ENCODE measurements around the gene BHLHA15. TPM values are rescaled to one million over a fixed set of nuclear protein-coding genes. Genes with fewer than 3 reads are reported as not detected.

BHLHA15 gene
- total and polyA plus RNA-seq, 4 experiments from 2014 or later = not detected

DNA sequence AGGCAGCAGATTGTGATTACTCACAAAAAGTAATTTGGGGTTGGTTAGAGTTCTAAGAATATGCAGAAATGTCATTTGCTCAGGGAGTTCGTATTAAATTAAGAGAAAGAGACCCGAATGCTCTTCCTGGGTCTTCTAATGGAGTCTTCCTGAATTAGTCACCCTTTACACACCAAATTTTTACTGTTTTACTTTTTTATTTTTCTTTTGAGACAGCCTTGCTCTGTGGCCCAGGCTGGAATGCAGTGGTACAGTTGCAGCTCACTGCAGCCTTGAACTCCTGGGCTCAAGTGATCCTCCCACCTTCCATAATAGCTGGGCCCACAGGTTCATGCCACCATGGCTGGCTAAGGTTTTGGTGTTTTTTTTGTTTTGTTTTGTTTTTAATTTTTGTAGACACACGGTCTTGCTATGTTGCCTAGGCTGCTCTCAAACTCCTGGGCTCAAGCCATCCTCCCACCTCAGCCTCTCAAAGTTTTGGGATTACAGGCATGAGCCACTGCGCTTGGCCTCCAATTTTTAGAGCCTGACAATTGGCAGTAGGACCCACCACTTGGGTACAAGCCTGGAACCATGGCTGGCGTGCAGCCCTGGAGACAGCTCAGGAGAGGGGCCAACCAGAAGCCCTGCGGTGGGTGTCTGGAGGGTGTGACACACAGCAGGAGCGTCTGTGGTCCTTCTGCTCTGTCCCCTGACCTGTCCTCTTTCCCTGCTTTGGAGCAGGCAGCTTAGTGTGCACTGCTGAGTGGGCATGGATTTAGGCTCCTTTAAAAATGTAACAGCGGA is 16.4 kb upstream of the BHLHA15 start:
- intact Hi-C loops (cut with micrococcal nuclease) = no loop called here
- Histone ChIP-seq H3K9me3 (ENCODE audit: control insufficient read depth in 1 of 2, low read length in 2 of 2) (no peaks in the 10 kb centered on the region), H3K4me3 (ENCODE audit: low read length in 2 of 2) (no peak overlapping the region), H3K27me3 (ENCODE audit: insufficient read depth, low read length) (no peaks in the 10 kb centered on the region), H3K27ac (ENCODE audit: low read depth, low read length) (no peak overlapping the region), H3K4me1 (ENCODE audit: insufficient read depth, low read length) (no peaks in the 10 kb centered on the region), H3K36me3 (ENCODE audit: insufficient read depth, low read length) (peaks cover 31% of the 10 kb centered on the region)
- POLR2A ChIA-PET (ENCODE audit: partially characterized antibody) = no interaction called here
- Mint-ChIP-seq H3K9me3 (peaks cover 0 to 7% (median 1%) of the 10 kb centered on the region in 8 donors), H3K4me3 (no peak overlapping the region), H3K4me1 (peaks cover under 1 to 8% (median 1%) of the 10 kb centered on the region in 4 donors), H3K27ac (no peak overlapping the region), H3K27me3 (no peaks in the 10 kb centered on the region), H3K36me3 (peaks cover 57 to 60% of the 10 kb centered on the region in 2 donors)
- no peak for DNase-seq
- CTCF ChIA-PET (ENCODE audit: partially characterized antibody) = no interaction called here

DNA sequence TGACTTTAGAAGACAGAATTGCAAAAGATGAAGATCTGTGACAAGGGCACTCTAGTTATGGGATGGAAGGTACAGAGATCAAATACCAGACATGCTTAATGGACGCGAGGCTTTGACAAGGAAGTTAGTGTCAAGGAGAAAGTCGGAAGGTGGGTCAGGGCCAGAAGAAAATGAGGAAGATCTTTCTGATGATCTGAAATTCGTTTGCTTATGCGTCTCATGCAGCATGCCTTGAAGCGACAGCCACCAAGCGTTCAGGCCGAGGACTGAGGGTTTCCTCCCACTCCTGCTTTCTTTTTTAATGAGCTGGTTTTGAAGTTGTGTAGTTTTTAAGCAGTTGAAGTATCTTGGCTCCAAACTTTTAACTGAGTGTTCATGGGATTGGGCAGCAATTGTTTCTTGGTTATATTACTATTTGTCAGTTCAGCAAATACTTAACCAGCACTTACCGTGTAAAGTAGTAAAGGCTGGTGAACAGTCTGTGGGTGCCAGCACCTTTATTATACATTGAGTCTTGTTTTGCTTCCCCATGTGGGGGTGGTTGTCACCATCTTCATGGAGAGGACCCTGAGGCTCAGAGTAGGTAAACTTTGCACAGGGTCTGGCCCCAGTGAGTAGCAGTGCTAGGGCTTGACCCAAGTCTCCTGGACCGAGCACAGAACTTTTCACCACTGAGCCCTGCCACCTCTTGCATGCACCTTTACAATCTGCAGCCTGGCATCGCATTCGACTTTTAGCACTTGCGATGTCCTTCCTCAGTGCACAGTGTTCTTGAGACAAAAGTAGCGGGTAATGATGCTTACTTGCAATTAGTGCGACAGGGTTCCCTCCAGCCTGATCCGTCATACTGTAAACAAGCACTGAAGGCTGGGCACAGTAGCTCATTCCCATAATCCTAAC is 14.3 kb upstream of the BHLHA15 start:
- H3K36me3 Mint-ChIP-seq = peaks cover 53 to 54% of the 10 kb centered on the region in 2 donors
- H3K27me3 ChIP-seq (ENCODE audit: insufficient read depth, low read length) = no peaks in the 10 kb centered on the region
- H3K4me1 ChIP-seq (ENCODE audit: insufficient read depth, low read length) = peaks cover 19% of the 10 kb centered on the region
- DNase-seq = no peak
- H3K4me3 ChIP-seq (ENCODE audit: low read length in 2 of 2) = no peak overlapping the region
- intact Hi-C loops (cut with micrococcal nuclease) = no loop called here
- peak overlapping the region in 5 of 7 donors; percentile 51 to 79 (median 59) for H3K27ac Mint-ChIP-seq
- H3K4me1 Mint-ChIP-seq = peaks cover 16 to 23% (median 21%) of the 10 kb centered on the region in 4 donors
- H3K27ac ChIP-seq (ENCODE audit: low read depth, low read length) = no peak overlapping the region
- CTCF ChIA-PET (ENCODE audit: partially characterized antibody) = interaction anchor here (0.6 to 1.2 kb wide), 3 partner anchors 23 to 30 kb away, joined by 3 read pairs; no protein-coding TSS in a partner anchor
- H3K9me3 Mint-ChIP-seq = peaks cover 0 to 7% (median 1%) of the 10 kb centered on the region in 8 donors
- peaks cover 26% of the 10 kb centered on the region for H3K36me3 ChIP-seq (ENCODE audit: insufficient read depth, low read length)
- no peaks in the 10 kb centered on the region for H3K9me3 ChIP-seq (ENCODE audit: control insufficient read depth in 1 of 2, low read length in 2 of 2)
- H3K27me3 Mint-ChIP-seq = no peaks in the 10 kb centered on the region
- H3K4me3 Mint-ChIP-seq = no peak overlapping the region
- POLR2A ChIA-PET (ENCODE audit: partially characterized antibody) = no interaction called here

DNA sequence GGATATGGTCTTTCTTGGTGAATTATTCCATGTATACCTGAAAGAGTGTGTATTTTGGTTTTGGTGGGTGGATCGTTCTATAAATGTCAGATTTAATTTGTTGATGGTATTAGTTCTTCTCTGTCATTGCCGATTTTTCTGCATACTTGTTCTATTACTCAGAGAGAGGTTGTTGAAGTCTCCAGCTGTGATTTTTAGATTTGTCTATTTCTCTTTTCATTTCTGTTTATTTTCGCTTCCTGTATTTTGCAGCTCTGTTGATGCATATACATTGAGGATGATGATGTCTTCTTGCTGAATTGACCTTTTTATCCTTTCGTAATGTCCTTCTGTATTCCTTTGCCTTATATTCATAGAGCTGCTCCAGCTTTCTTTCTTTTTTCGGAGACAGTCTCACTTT is 12.1 kb upstream of the BHLHA15 start:
- Histone ChIP-seq H3K27ac (ENCODE audit: low read depth, low read length) (no peak overlapping the region), H3K4me1 (ENCODE audit: insufficient read depth, low read length) (peaks cover 41% of the 10 kb centered on the region), H3K36me3 (ENCODE audit: insufficient read depth, low read length) (peaks cover 14% of the 10 kb centered on the region), H3K27me3 (ENCODE audit: insufficient read depth, low read length) (no peaks in the 10 kb centered on the region), H3K9me3 (ENCODE audit: control insufficient read depth in 1 of 2, low read length in 2 of 2) (no peaks in the 10 kb centered on the region), H3K4me3 (ENCODE audit: low read length in 2 of 2) (no peak overlapping the region)
- intact Hi-C loops (cut with micrococcal nuclease) = no loop called here
- ChIA-PET CTCF (ENCODE audit: partially characterized antibody) (interaction anchor here (0.6 kb wide), 1 partner anchor 212 kb away, joined by 3 read pairs; no protein-coding TSS in a partner anchor), POLR2A (ENCODE audit: partially characterized antibody) (no interaction called here)
- Mint-ChIP-seq H3K4me3 (no peak overlapping the region), H3K4me1 (peaks cover 26 to 42% (median 38%) of the 10 kb centered on the region in 4 donors), H3K9me3 (peaks cover 0 to 7% (median 1%) of the 10 kb centered on the region in 8 donors), H3K27me3 (no peaks in the 10 kb centered on the region), H3K27ac (peak overlapping the region in 1 of 7 donors; percentile 60), H3K36me3 (peaks cover 42 to 46% of the 10 kb centered on the region in 2 donors)
- DNase-seq = no peak

DNA sequence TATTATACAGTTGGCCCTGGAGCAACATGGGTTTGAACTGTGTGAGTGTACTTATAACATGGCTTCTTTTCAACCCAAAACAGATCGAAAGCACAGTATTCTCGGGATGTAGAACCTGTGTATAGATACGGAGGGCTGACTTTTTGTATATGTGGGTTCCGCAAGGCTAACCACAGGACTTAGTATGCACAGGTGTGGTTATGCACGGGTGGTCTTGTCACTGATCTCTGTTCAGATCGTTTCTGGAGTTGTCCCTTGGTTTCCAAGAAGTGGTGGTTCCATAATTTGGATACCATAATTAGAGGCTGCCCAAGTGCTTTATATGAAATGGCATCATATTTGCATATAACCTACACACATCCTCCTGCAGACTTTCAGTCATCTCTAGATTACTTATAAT is 10.9 kb upstream of the BHLHA15 start:
- Mint-ChIP-seq H3K36me3 (peaks cover 42 to 48% of the 10 kb centered on the region in 2 donors), H3K27ac (peak overlapping the region in 2 of 7 donors; percentile 59 to 63), H3K4me1 (peaks cover 26 to 48% (median 41%) of the 10 kb centered on the region in 4 donors), H3K4me3 (no peak overlapping the region), H3K9me3 (peaks cover 0 to 7% (median 1%) of the 10 kb centered on the region in 8 donors), H3K27me3 (no peaks in the 10 kb centered on the region)
- peaks cover 16% of the 10 kb centered on the region for H3K36me3 ChIP-seq (ENCODE audit: insufficient read depth, low read length)
- H3K27ac ChIP-seq (ENCODE audit: low read depth, low read length) = no peak overlapping the region
- intact Hi-C loops (cut with micrococcal nuclease) = loop anchor here (5.0 kb wide), 1 partner anchor 52 kb away; the partner anchor contains the start of gene TECPR1
- no peaks in the 10 kb centered on the region for H3K27me3 ChIP-seq (ENCODE audit: insufficient read depth, low read length)
- peaks cover 44% of the 10 kb centered on the region for H3K4me1 ChIP-seq (ENCODE audit: insufficient read depth, low read length)
- CTCF ChIA-PET (ENCODE audit: partially characterized antibody) = interaction anchor here (2.6 kb wide), 1 partner anchor 32 kb away, joined by 9 read pairs; no protein-coding TSS in a partner anchor
- no peak for DNase-seq
- no peaks in the 10 kb centered on the region for H3K9me3 ChIP-seq (ENCODE audit: control insufficient read depth in 1 of 2, low read length in 2 of 2)
- no peak overlapping the region for H3K4me3 ChIP-seq (ENCODE audit: low read length in 2 of 2)
- POLR2A ChIA-PET (ENCODE audit: partially characterized antibody) = no interaction called here

DNA sequence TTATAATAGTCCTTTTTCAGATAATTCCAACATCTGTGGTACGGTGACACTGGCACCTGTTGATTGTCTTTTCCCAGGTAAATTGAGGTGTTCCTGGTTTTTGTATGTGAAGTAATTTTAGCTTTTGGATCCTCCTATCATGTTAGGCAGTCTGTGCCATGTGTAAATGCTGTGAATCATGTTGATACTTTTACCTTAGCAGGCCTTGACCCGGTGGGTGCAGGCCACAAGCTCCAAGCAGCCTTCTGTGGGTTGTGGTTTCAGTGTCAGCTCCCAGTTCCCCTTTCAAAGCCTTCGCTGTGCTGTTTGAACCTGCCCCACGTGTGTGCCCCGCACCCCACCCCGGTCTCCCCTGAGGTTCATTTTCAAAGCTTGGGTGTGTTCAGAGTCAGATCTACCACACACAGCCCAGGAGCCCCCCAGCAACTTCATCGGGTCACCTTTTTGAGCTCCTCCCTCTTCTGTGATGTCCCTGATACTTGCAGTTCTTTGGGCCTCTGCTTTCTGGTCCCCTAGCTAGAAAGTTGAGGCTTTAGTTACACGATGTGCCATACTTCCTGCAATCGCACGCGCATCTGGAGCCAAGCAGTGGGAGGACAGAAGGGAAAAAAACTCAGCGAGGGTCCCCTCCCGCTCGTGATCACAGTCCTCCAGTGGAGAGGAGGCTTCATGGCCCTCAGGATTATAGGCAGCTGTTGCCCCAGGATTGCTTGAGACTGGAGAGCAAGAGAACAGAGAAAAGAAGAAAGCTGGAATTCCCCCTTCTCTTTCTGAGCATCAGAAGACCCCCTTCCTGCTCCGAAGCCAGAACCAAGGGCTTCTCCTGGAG is 8.7 kb upstream of the BHLHA15 start:
- ChIA-PET CTCF (ENCODE audit: partially characterized antibody) (interaction anchor here (0.8 to 2.6 kb wide), 4 partner anchors 34 to 227 kb away, joined by 3 to 9 read pairs (median 4); partner anchors contain the start of gene LMTK2), POLR2A (ENCODE audit: partially characterized antibody) (interaction anchor here (0.7 to 2.7 kb wide), 4 partner anchors 10 to 330 kb away, joined by 3 to 34 read pairs (median 4); partner anchors contain the start of genes ASNS and TECPR1)
- intact Hi-C loops (cut with micrococcal nuclease) = loop anchor here (2.0 to 5.0 kb wide), 2 partner anchors 50 to 78 kb away; partner anchors contain the start of genes BRI3 and TECPR1
- Histone ChIP-seq H3K27me3 (ENCODE audit: insufficient read depth, low read length) (no peaks in the 10 kb centered on the region), H3K27ac (ENCODE audit: low read depth, low read length) (peak overlapping the region; percentile 2), H3K4me3 (ENCODE audit: low read length in 2 of 2) (peak overlapping the region in 1 of 2 donors; percentile 14), H3K36me3 (ENCODE audit: insufficient read depth, low read length) (peaks cover 26% of the 10 kb centered on the region), H3K9me3 (ENCODE audit: control insufficient read depth in 1 of 2, low read length in 2 of 2) (no peaks in the 10 kb centered on the region), H3K4me1 (ENCODE audit: insufficient read depth, low read length) (peaks cover 44% of the 10 kb centered on the region)
- Mint-ChIP-seq H3K36me3 (peaks cover 44 to 54% of the 10 kb centered on the region in 2 donors), H3K27me3 (no peaks in the 10 kb centered on the region), H3K9me3 (peaks cover 0 to 5% (median 1%) of the 10 kb centered on the region in 8 donors), H3K4me1 (peaks cover 25 to 53% (median 40%) of the 10 kb centered on the region in 4 donors), H3K27ac (peak overlapping the region; percentile 43 to 93 (median 88)), H3K4me3 (peak overlapping the region; percentile 57 to 82 (median 76))
- DNase-seq = peak; percentile 56 to 72 (median 66)

DNA sequence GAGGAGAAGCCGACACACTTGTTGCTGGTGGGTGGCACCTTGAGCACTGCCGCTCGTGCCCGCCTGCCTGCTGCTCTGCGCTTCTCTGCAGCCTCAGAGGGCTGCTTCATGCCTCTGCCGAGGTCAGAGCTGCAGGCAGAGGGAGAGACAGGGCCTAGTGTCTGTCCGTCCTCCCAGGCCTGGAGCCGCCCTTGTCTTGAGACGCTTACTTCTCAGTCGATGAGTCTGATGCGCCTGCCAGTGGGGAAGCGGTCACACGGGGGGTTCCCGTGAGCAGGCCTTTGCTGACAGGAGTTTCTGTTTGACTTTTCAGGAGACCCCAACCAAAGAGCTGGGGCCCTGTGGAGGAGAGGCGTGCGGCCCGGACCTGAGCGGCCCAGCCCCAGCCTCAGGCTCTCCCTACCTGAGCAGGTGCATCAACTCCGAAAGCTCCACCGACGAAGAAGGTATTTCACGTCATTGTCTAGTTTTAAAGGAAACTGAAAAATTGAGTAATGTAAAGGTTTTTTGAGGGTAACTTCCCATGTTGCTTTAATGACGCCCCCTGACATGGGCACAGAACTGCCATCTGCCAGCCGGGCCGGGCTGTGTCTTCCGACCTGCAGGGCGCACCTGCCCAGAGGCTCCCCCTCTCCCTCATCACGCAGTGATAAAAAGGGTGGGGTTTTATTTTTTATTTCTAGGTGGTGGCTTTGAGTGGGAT is 7.8 kb upstream of the BHLHA15 start:
- no peak overlapping the region for H3K27ac ChIP-seq (ENCODE audit: low read depth, low read length)
- H3K9me3 ChIP-seq (ENCODE audit: control insufficient read depth in 1 of 2, low read length in 2 of 2) = no peaks in the 10 kb centered on the region
- Mint-ChIP-seq H3K4me1 (peaks cover 25 to 53% (median 40%) of the 10 kb centered on the region in 4 donors), H3K4me3 (peak overlapping the region in 4 of 8 donors; percentile 4 to 80 (median 70)), H3K9me3 (peaks cover 0 to 4% (median 0%) of the 10 kb centered on the region in 8 donors), H3K27ac (peak overlapping the region in 2 of 7 donors; percentile 35 to 46), H3K27me3 (no peaks in the 10 kb centered on the region), H3K36me3 (peaks cover 40 to 47% of the 10 kb centered on the region in 2 donors)
- H3K36me3 ChIP-seq (ENCODE audit: insufficient read depth, low read length) = peaks cover 26% of the 10 kb centered on the region
- no peak overlapping the region for H3K4me3 ChIP-seq (ENCODE audit: low read length in 2 of 2)
- CTCF ChIA-PET (ENCODE audit: partially characterized antibody) = interaction anchor here (1.8 kb wide), 1 partner anchor 97 kb away, joined by 6 read pairs; the partner anchor contains the start of gene LMTK2
- H3K27me3 ChIP-seq (ENCODE audit: insufficient read depth, low read length) = no peaks in the 10 kb centered on the region
- peaks cover 44% of the 10 kb centered on the region for H3K4me1 ChIP-seq (ENCODE audit: insufficient read depth, low read length)
- POLR2A ChIA-PET (ENCODE audit: partially characterized antibody) = interaction anchor here (0.7 to 2.7 kb wide), 3 partner anchors 15 to 331 kb away, joined by 3 to 34 read pairs (median 3); partner anchors contain the start of genes ASNS and TECPR1
- intact Hi-C loops (cut with micrococcal nuclease) = loop anchor here (2.0 to 5.0 kb wide), 2 partner anchors 49 to 77 kb away; partner anchors contain the start of genes BRI3 and TECPR1
- no peak for DNase-seq

Measured in CD4-positive, alpha-beta memory T cell (primary cell).